IMR-90 (cell line): ENCODE results near the gene SLC18B1. TPM values are rescaled to one million over a fixed set of nuclear protein-coding genes. Genes with fewer than 3 reads are reported as not detected.

Experiments used
- ATAC-seq: fragments of 200-7000 bp; cut with Tn5 transposase; 2 replicates; pipeline ENCODE4 v1.9.1; 2020; ENCODE audit warnings: low read depth, mild to moderate bottlenecking, moderate library complexity
- BruUV-seq: library from RNA; stranded (reverse); fragments of 400-500 nt; replicated peaks from 2 replicates; lab custom pipeline; 2021; lab: Mats Ljungman, UMichigan
- CTCF ChIA-PET: fragments of 300-600 bp; formaldehyde crosslinking; extraction: SDS; loops from one replicate; lab custom pipeline; 2021; ENCODE audit warnings: antibody characterized with exemption; lab: Yijun Ruan, JAX
- POLR2A ChIA-PET: fragments of 300-600 bp; sonication (Branson Sonifier 250); formaldehyde crosslinking; loops from one replicate; lab custom pipeline; 2022; ENCODE audit warnings: antibody characterized with exemption; ENCODE audit not compliant: unreplicated experiment; lab: Charles Lee
- DNase-seq: peaks from one replicate; pipeline ENCODE4 v3.0.0; 2013
- H2AFZ ChIP-seq: replicated peaks from 2 replicates; pipeline ENCODE3; 2013; ENCODE audit warnings: low read length, mild to moderate bottlenecking; ENCODE audit not compliant: poor library complexity
- H2AK5ac ChIP-seq: 2 replicates; pipeline ENCODE4 v1.6.1; 2013; ENCODE audit warnings: low read depth, low read length, inconsistent platforms
- H2AK9ac ChIP-seq: replicated peaks from 2 replicates; pipeline ENCODE3; 2013; ENCODE audit warnings: mild to moderate bottlenecking, low read depth, low read length, moderate library complexity; ENCODE audit not compliant: poor library complexity
- H2BK120ac ChIP-seq: 2 replicates; pipeline ENCODE4 v1.6.1; 2013; ENCODE audit warnings: low read depth, low read length, inconsistent platforms
- H2BK15ac ChIP-seq: 3 replicates; pipeline ENCODE4 v1.6.1; 2013; ENCODE audit warnings: low read depth, low read length, inconsistent platforms
- H2BK20ac ChIP-seq: 2 replicates; pipeline ENCODE4 v1.6.1; 2013; ENCODE audit warnings: low read depth, mild to moderate bottlenecking, inconsistent platforms, low read length, moderate library complexity
- H2BK5ac ChIP-seq: 2 replicates; pipeline ENCODE4 v1.6.1; 2013; ENCODE audit warnings: mild to moderate bottlenecking, low read depth, low read length, inconsistent platforms; ENCODE audit not compliant: poor library complexity, severe bottlenecking
- H3K14ac ChIP-seq: replicated peaks from 2 replicates; pipeline ENCODE4 v1.6.1; 2013; ENCODE audit warnings: low read depth, low read length, inconsistent platforms
- H3K18ac ChIP-seq: 2 replicates; pipeline ENCODE4 v1.6.1; 2013; ENCODE audit warnings: low read depth, low read length, control low read depth
- H3K23ac ChIP-seq: 2 replicates; pipeline ENCODE4 v1.6.1; 2013; ENCODE audit warnings: low read depth, low read length, inconsistent platforms
- H3K27ac ChIP-seq: 2 replicates; pipeline ENCODE4 v1.5.1; 2013; ENCODE audit warnings: mild to moderate bottlenecking, control low read depth, low read length; ENCODE audit not compliant: insufficient read depth
- H3K27me3 ChIP-seq: 2 replicates; pipeline ENCODE4 v1.6.1; 2013; ENCODE audit warnings: low read length; ENCODE audit not compliant: control insufficient read depth, insufficient read depth
- H3K36me3 ChIP-seq: 2 replicates; pipeline ENCODE4 v1.6.1; 2013; ENCODE audit warnings: low read length, mixed read lengths; ENCODE audit not compliant: control insufficient read depth, insufficient read depth
- H3K4ac ChIP-seq: 2 replicates; pipeline ENCODE4 v1.6.1; 2013; ENCODE audit warnings: low read depth, low read length, inconsistent platforms
- H3K4me1 ChIP-seq: 2 replicates; pipeline ENCODE4 v1.6.1; 2013; ENCODE audit warnings: low read length, mixed read lengths; ENCODE audit not compliant: control insufficient read depth, insufficient read depth
- H3K4me2 ChIP-seq: 2 replicates; pipeline ENCODE4 v1.6.1; 2013; ENCODE audit warnings: low read depth, mild to moderate bottlenecking, control low read depth, low read length, moderate library complexity
- H3K4me3 ChIP-seq: 2 replicates; pipeline ENCODE4 v1.5.1; 2013; ENCODE audit warnings: low read depth, mild to moderate bottlenecking, control low read depth, low read length, moderate library complexity; ENCODE audit not compliant: insufficient read depth
- H3K56ac ChIP-seq: 2 replicates; pipeline ENCODE4 v1.6.1; 2013; ENCODE audit warnings: low read length, inconsistent platforms; ENCODE audit not compliant: insufficient read depth; ENCODE audit errors: extremely low read depth
- H3K79me1 ChIP-seq, 2 experiments: 2 replicates each; pipeline ENCODE4 v1.6.1; 2013; ENCODE audit warnings: low read length in 2 of 2, inconsistent platforms in 1 of 2, low read depth in 1 of 2
- H3K9ac ChIP-seq: 2 replicates; pipeline ENCODE4 v1.6.1; 2013; ENCODE audit warnings: low read depth, low read length, control low read depth
- H3K9me1 ChIP-seq: 2 replicates; pipeline ENCODE4 v1.6.1; 2013; ENCODE audit warnings: low read length, inconsistent platforms; ENCODE audit not compliant: insufficient read depth
- H3K9me3 ChIP-seq: 2 replicates; pipeline ENCODE4 v1.6.1; 2013; ENCODE audit warnings: low read length; ENCODE audit not compliant: control insufficient read depth, insufficient read depth
- H4K20me1 ChIP-seq: 2 replicates; pipeline ENCODE4 v1.6.1; 2013; ENCODE audit warnings: low read length, inconsistent platforms; ENCODE audit not compliant: insufficient read depth
- H4K5ac ChIP-seq: 2 replicates; pipeline ENCODE4 v1.6.1; 2013; ENCODE audit warnings: mild to moderate bottlenecking, low read depth, low read length, control low read depth
- H4K8ac ChIP-seq, 2 experiments: 2 replicates each; pipeline ENCODE4 v1.6.1; 2013; ENCODE audit warnings: low read depth in 2 of 2, low read length in 2 of 2, control low read depth in 1 of 2, inconsistent platforms in 1 of 2
- H4K91ac ChIP-seq: 2 replicates; pipeline ENCODE4 v1.6.1; 2013; ENCODE audit warnings: low read depth, low read length, inconsistent platforms; ENCODE audit not compliant: insufficient read depth
- BHLHE40 ChIP-seq: fragments of 150-350 bp; IDR thresholded peaks from 2 replicates; pipeline ENCODE4 v1.6.1; 2016; ENCODE audit warnings: mild to moderate bottlenecking, low read depth, low read length
- CEBPB ChIP-seq: IDR thresholded peaks from 2 replicates; pipeline ENCODE4 v1.6.1; 2012; ENCODE audit warnings: low read depth, low read length, improper control_type of control experiment
- CHD1 ChIP-seq: IDR thresholded peaks from 2 replicates; pipeline ENCODE4 v1.6.1; 2012; ENCODE audit warnings: low read depth, low read length, improper control_type of control experiment
- ELK1 ChIP-seq: fragments of 150-350 bp; IDR thresholded peaks from 2 replicates; pipeline ENCODE4 v1.6.1; 2016; ENCODE audit warnings: low read depth, mild to moderate bottlenecking, low read length, moderate library complexity, borderline replicate concordance
- FOS ChIP-seq: fragments of 150-350 bp; IDR thresholded peaks from 2 replicates; pipeline ENCODE4 v1.6.1; 2016; ENCODE audit warnings: low read depth, low read length
- MAZ ChIP-seq: IDR thresholded peaks from 2 replicates; pipeline ENCODE4 v1.6.1; 2012; ENCODE audit warnings: low read depth, mild to moderate bottlenecking, low read length, improper control_type of control experiment, moderate library complexity, borderline replicate concordance
- MXI1 ChIP-seq: IDR thresholded peaks from 2 replicates; pipeline ENCODE4 v1.6.1; 2012; ENCODE audit warnings: low read depth, mild to moderate bottlenecking, low read length, moderate library complexity, borderline replicate concordance
- NFE2L2 ChIP-seq: fragments of 150-350 bp; IDR thresholded peaks from 2 replicates; pipeline ENCODE4 v1.6.1; 2016; ENCODE audit warnings: low read depth, mild to moderate bottlenecking, low read length
- POLR2A ChIP-seq: IDR thresholded peaks from 2 replicates; pipeline ENCODE4 v1.6.1; 2012; ENCODE audit warnings: mild to moderate bottlenecking, low read depth, low read length
- RAD21 ChIP-seq: IDR thresholded peaks from 2 replicates; pipeline ENCODE4 v1.6.1; 2012; ENCODE audit warnings: low read length, improper control_type of control experiment
- RCOR1 ChIP-seq: IDR thresholded peaks from 2 replicates; pipeline ENCODE4 v1.6.1; 2012; ENCODE audit warnings: mild to moderate bottlenecking, low read length, improper control_type of control experiment; ENCODE audit not compliant: insufficient replicate concordance
- RFX5 ChIP-seq: IDR thresholded peaks from 2 replicates; pipeline ENCODE4 v1.8.0; 2012; ENCODE audit warnings: low read depth, mild to moderate bottlenecking, low read length, moderate library complexity
- SMC3 ChIP-seq: fragments of 150-350 bp; IDR thresholded peaks from 2 replicates; pipeline ENCODE4 v1.6.1; 2016; ENCODE audit warnings: low read depth, mild to moderate bottlenecking, antibody characterized with exemption, low read length, moderate library complexity
- WGBS, 2 experiments: methylation state at CpG; one replicate each; pipeline versions ENCODE4 v1.1.5 to v1.1.7; 2013; ENCODE audit warnings: missing lambda C conversion rate in 2 of 2; ENCODE audit not compliant: insufficient read length in 1 of 2; ENCODE audit errors: extremely low coverage in 2 of 2; 5-methylcytosine and 5-hydroxymethylcytosine counted together
- dilution Hi-C: fragments of 300-500 bp; cut with HindIII; formaldehyde crosslinking; loops from one replicate; pipeline ENCODE4 v1.14.3; 2018; ENCODE audit warnings: low sequenced_read_pairs; ENCODE audit not compliant: unreplicated experiment
- in situ Hi-C: fragments of 300-500 bp; cut with MboI; formaldehyde crosslinking; loops from 3 replicates; pipeline ENCODE4 v1.14.3; 2019; ENCODE audit warnings: low sequenced_read_pairs, inconsistent platforms, mixed read lengths
- intact Hi-C: fragments of 100-400 bp; cut with micrococcal nuclease; formaldehyde crosslinking; loops from 2 replicates; pipeline ENCODE4 v1.10.0; 2022
- polyA plus RNA-seq, 3 experiments: library from polyadenylated mRNA; depleted of rRNA; stranded (reverse); fragments of >200 nt; gene quantifications; 2 replicates each; pipeline ENCODE4 v1.2.3, GENCODE V29; 2012; ENCODE audit warnings: low replicate concordance in 1 of 3
- total RNA-seq: library from RNA; depleted of rRNA; stranded (reverse); fragments of >200 nt; gene quantifications from 2 replicates; pipeline ENCODE4 v1.2.3, GENCODE V29; 2012
- TF ChIP-seq, protein P1 (sequence below): fragments of 150-350 bp; IDR thresholded peaks from 2 replicates; pipeline ENCODE4 v1.6.1; 2017; ENCODE audit warnings: mild to moderate bottlenecking, antibody characterized with exemption, low read length, low read depth
- TF ChIP-seq, protein P2 (sequence below): conservative IDR thresholded peaks from 2 replicates; pipeline ENCODE4 v1.5.1; 2012; ENCODE audit warnings: mild to moderate bottlenecking, low read depth, low read length, improper control_type of control experiment

The SLC18B1 gene
- total and polyA plus RNA-seq, 2 of the 4 experiments (the other 2 are of a cell fraction): 2.4 to 2.5 TPM

- Histone ChIP-seq H2BK20ac (peak overlapping the region; percentile 70; the same call in 1 of the 2 replicates), H2AFZ (no peak overlapping the region), H3K9ac (no peak overlapping the region), H3K9me3 (no peaks in the 10 kb centered on the region), H2BK15ac (peak overlapping the region; percentile 80; the same call in 2 of the 3 replicates), H3K9me1 (peaks cover 10% of the 10 kb centered on the region; the same call in 1 of the 2 replicates), H2BK120ac (peak overlapping the region; percentile 56; the same call in 1 of the 2 replicates), H3K4me1 (peaks cover 18% of the 10 kb centered on the region), H3K23ac (no peak overlapping the region), H2BK5ac (peak overlapping the region; percentile 44), H4K5ac (no peak overlapping the region; the same call in 1 of the 2 replicates), H4K91ac (no peak overlapping the region), H4K20me1 (no peaks in the 10 kb centered on the region), H3K18ac (peak overlapping the region; percentile 45; the same call in 1 of the 2 replicates), H4K8ac (no peak overlapping the region), H2AK5ac (0 out of 2 replicates have a peak overlapping the region, but pooled peaks have one; percentile 59), H3K4me3 (no peak overlapping the region), H3K14ac (0 out of 2 replicates have a peak overlapping the region, but pooled peaks have one; percentile 21), H3K27me3 (no peaks in the 10 kb centered on the region), H3K56ac (no peak overlapping the region), H2AK9ac (no peak overlapping the region), H3K27ac (no peak overlapping the region), H3K4ac (no peak overlapping the region), H3K36me3 (no peaks in the 10 kb centered on the region; the same call in 1 of the 2 replicates), H3K79me1 (no peaks in the 10 kb centered on the region), H3K4me2 (no peak overlapping the region)
- ChIA-PET CTCF (interaction anchor here (0.7 kb wide), 1 partner anchor 56 kb away, joined by 3 read pairs; no protein-coding TSS in a partner anchor), POLR2A (no interaction called here)
- dilution Hi-C loops (no loop called here), in situ Hi-C loops (no loop called here), intact Hi-C loops (no loop called here)
- TF ChIP-seq MAZ: no peak
- no peak for TF ChIP-seq FOS
- TF ChIP-seq RCOR1: no peak
- no peak for TF ChIP-seq RFX5
- TF ChIP-seq NFE2L2: no peak
- no peak for TF ChIP-seq SMC3
- no peak for TF ChIP-seq RAD21
- TF ChIP-seq, protein P1, sequence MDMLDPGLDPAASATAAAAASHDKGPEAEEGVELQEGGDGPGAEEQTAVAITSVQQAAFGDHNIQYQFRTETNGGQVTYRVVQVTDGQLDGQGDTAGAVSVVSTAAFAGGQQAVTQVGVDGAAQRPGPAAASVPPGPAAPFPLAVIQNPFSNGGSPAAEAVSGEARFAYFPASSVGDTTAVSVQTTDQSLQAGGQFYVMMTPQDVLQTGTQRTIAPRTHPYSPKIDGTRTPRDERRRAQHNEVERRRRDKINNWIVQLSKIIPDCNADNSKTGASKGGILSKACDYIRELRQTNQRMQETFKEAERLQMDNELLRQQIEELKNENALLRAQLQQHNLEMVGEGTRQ: no peak
- TF ChIP-seq ELK1: no peak
- TF ChIP-seq POLR2A: no peak
- TF ChIP-seq MXI1: no peak
- no peak for TF ChIP-seq BHLHE40
- TF ChIP-seq CHD1: no peak
- TF ChIP-seq, protein P2, sequence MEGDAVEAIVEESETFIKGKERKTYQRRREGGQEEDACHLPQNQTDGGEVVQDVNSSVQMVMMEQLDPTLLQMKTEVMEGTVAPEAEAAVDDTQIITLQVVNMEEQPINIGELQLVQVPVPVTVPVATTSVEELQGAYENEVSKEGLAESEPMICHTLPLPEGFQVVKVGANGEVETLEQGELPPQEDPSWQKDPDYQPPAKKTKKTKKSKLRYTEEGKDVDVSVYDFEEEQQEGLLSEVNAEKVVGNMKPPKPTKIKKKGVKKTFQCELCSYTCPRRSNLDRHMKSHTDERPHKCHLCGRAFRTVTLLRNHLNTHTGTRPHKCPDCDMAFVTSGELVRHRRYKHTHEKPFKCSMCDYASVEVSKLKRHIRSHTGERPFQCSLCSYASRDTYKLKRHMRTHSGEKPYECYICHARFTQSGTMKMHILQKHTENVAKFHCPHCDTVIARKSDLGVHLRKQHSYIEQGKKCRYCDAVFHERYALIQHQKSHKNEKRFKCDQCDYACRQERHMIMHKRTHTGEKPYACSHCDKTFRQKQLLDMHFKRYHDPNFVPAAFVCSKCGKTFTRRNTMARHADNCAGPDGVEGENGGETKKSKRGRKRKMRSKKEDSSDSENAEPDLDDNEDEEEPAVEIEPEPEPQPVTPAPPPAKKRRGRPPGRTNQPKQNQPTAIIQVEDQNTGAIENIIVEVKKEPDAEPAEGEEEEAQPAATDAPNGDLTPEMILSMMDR: no peak
- no peak for TF ChIP-seq CEBPB
- ATAC-seq: no peak
- DNase-seq: peak; percentile 17
- WGBS, 2 experiments: 50% methylated on average over 1 of the region's 2 CpGs; no CpG with 5 or more reads in 1 of the 2 experiments
- no TSS peak for BruUV-seq
Observed at GRCh38 chr6:132733283-132733682, 65.2 kb downstream of the SLC18B1 start.
